NCI-H128 (cell line): ENCODE results near the gene CASZ1.

Experiments used
- DNase-seq: peaks from one replicate; lab custom pipeline; 2025; ENCODE audit not compliant: unreplicated experiment; lab: John Stamatoyannopoulos, UW

Gene CASZ1

GRCh38 chr1:10659646-10660540, 136.6 kb downstream of the CASZ1 start:
- no peak for DNase-seq

DNA sequence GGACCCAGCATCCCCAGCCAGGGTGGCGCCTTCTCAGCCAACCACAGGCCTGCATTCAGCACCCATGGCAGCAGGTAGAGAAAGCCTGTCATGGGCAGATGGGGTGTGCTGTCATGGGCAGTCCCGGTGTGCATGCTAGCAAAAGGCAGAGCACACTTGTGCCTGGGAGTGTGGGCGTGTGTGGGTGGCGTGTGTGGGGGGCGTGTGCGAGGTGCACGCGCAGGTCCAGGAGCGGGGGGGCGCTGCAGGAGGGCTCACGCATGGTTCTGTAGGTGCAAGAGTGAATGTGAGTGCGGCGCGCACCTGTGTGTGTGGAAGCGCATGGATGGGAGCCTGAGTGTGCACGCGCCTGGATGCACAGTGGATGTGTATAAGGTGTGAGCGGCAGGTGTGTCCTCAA, 137.2 kb downstream of the CASZ1 start:
- no peak for DNase-seq

- no peak for DNase-seq
Measured at GRCh38 chr1:10658396-10659066, 137.9 kb downstream of the CASZ1 start.

GRCh38 chr1:10657088-10657847, 139.2 kb downstream of the CASZ1 start:
- DNase-seq = no peak

GRCh38 chr1:10656431-10656830, 140.0 kb downstream of the CASZ1 start:
- no peak for DNase-seq

DNA sequence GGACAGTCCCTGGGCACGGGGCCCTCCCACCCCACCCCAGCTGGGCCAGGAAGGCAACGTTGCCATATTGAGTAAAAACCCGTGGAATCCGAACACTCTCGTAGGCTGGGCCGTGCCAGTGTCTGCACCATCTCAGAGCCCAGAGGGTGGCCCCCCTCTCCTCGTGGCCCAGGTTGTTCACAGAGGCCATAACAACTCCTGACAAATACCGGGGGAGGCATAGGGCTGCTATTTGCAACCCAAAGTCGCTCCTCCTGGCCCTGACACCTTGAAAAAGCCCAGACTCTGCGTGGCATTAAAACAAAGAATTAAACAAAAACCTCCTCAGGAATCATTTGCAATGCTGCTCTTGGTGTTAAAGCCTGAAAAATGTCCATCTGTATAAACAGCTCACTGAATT, 141.4 kb downstream of the CASZ1 start:
- no peak for DNase-seq

GRCh38 chr1:10653370-10654125, 142.9 kb downstream of the CASZ1 start:
- no peak for DNase-seq

GRCh38 chr1:10652626-10653025, 143.8 kb downstream of the CASZ1 start:
- DNase-seq = no peak

DNA sequence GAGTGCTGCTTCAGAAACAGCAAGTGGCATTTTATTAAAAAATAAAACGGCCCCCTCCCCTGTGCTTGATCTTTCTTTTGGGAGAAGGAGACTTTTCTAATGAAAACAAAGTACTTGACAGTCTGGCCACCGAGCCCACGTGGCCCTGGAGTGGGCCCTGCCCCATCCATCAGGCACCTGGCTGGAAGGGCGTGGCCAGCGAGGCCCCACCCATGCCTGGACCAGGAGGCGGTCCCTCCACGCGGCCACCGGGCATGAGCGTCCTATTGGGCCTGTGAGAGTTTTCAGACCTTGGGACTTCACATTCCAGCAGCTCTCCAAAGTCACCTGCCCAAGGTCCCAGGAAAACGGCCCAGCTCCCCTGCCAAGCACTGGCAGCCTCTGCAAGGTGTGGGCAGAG, 144.7 kb downstream of the CASZ1 start:
- no peak for DNase-seq

- no peak for DNase-seq
Measured at GRCh38 chr1:10651389-10651766, 145.1 kb downstream of the CASZ1 start.

DNA sequence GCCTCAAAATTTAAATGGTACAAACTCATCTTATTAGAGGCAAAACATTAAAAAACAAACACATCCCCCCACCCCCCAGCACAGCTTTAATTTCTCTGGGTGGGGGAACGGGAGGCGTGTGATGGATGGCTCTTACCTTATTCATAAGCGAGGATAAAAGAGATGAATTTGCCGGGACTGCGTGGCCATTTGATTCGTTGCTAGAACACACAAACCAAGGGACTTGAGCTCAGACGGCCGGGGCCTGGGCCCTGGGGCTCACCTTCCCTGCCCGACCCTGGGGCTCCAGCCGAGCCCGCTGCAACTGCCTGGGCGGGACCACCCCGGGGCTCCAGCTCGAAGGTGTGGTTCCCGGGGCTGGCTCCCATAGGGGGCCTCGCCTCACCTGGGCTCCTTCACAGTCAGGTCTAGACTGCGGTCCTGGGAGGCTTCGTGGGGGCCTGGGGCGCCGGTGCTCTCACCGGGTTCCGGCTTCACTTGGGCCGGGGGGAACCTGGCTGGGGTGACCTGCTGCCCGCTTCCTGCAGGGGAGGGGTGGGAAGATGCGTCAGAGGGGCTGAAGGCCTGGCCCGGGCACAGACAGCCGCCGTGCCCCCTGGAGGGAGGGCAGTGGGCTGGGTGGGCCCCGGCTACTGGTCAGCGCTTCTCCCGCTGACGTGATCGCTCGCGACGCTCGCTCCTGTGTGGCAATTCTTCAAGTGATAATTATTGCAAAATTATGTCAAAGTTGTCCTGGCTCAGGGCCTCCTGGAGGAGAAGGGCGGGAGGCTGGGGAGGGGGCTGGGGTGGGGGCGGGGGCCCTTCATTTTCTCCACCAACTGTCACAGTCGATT, 145.7 kb downstream of the CASZ1 start:
- DNase-seq = no peak

DNA sequence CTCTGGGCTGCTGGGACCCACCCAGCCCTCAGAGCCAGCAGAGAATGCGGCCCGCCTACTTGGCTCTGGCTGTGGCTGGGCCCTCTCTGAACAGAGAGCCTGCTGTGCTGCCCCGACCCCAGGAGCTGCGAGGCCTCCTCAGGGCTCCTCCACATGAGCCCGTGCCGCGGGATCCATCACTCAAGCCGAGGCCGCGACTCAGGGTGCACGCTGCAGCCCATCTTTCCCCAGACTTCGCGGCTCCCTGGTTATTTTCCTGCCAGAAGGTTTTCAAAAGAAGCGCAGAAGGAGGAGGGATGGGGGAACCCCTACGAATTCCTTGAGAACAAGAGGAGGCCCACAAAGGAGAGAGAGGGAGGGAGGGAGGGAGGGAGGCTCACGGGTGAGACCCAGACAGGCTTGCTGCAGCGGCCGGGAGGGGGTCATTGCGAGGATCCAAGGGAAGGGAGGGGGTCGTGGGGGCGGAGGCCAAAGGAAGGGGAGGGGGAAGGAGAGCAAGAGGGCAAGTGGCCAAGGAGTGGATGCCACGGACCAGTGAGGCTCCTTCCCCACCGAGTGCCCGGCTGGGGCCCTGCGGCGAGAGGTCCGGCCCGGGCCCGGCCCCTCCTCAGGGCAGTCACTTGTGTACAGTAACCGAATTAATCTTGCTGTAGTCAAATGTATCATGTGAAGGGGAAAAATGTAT, 146.8 kb downstream of the CASZ1 start:
- DNase-seq = no peak

GRCh38 chr1:10648689-10649516, 147.5 kb downstream of the CASZ1 start:
- no peak for DNase-seq

- DNase-seq = no peak
Measured at GRCh38 chr1:10647414-10648170, 148.9 kb downstream of the CASZ1 start.

GRCh38 chr1:10646347-10646861, 150.0 kb downstream of the CASZ1 start:
- DNase-seq = no peak

- no peak for DNase-seq
Measured at GRCh38 chr1:10644307-10645128, 151.9 kb downstream of the CASZ1 start.
